ENCODE measurements around the gene SLC22A5. TPM values are rescaled to one million over a fixed set of nuclear protein-coding genes. Genes with fewer than 3 reads are reported as not detected.

Gene SLC22A5
- total RNA-seq, 1 donor from 2014 or later, result 0.81 TPM

GRCh38 chr5:132355140-132355765, 14.3 kb upstream of the SLC22A5 start:
- Mint-ChIP-seq H3K27me3 (ENCODE audit: unreplicated experiment) (no peaks in the 10 kb centered on the region), H3K4me3 (ENCODE audit: unreplicated experiment) (no peak overlapping the region), H3K27ac (ENCODE audit: unreplicated experiment) (no peak overlapping the region), H3K36me3 (ENCODE audit: unreplicated experiment) (no peaks in the 10 kb centered on the region), H3K4me1 (ENCODE audit: low read depth, unreplicated experiment) (no peaks in the 10 kb centered on the region), H3K9me3 (ENCODE audit: unreplicated experiment) (no peaks in the 10 kb centered on the region)
- DNase-seq, result no peak
- no peak for TF ChIP-seq CTCF (IDR thresholded peaks at IDR 0.05; ENCODE audit: partially characterized antibody, unreplicated experiment)

- no peaks in the 10 kb centered on the region for H3K9me3 Mint-ChIP-seq (ENCODE audit: unreplicated experiment)
- H3K36me3 Mint-ChIP-seq (ENCODE audit: unreplicated experiment), result no peaks in the 10 kb centered on the region
- no peak for DNase-seq
- H3K4me3 Mint-ChIP-seq (ENCODE audit: unreplicated experiment), result no peak overlapping the region
- no peaks in the 10 kb centered on the region for H3K4me1 Mint-ChIP-seq (ENCODE audit: low read depth, unreplicated experiment)
- no peak overlapping the region for H3K27ac Mint-ChIP-seq (ENCODE audit: unreplicated experiment)
- H3K27me3 Mint-ChIP-seq (ENCODE audit: unreplicated experiment), result peaks cover 3% of the 10 kb centered on the region
- TF ChIP-seq CTCF (IDR thresholded peaks at IDR 0.05; ENCODE audit: partially characterized antibody, unreplicated experiment), result no peak
These were observed 10.7 kb upstream of the SLC22A5 start for GRCh38 chr5:132358775-132359174.

- Mint-ChIP-seq H3K4me1 (ENCODE audit: low read depth, unreplicated experiment) (no peaks in the 10 kb centered on the region), H3K27ac (ENCODE audit: unreplicated experiment) (no peak overlapping the region), H3K4me3 (ENCODE audit: unreplicated experiment) (no peak overlapping the region), H3K36me3 (ENCODE audit: unreplicated experiment) (no peaks in the 10 kb centered on the region), H3K9me3 (ENCODE audit: unreplicated experiment) (no peaks in the 10 kb centered on the region), H3K27me3 (ENCODE audit: unreplicated experiment) (peaks cover 3% of the 10 kb centered on the region)
- no peak for DNase-seq
- TF ChIP-seq CTCF (IDR thresholded peaks at IDR 0.05; ENCODE audit: partially characterized antibody, unreplicated experiment), result no peak
These were observed 7.4 kb upstream of the SLC22A5 start for GRCh38 chr5:132362086-132362485.

- no peak for DNase-seq
- no peak for TF ChIP-seq CTCF (IDR thresholded peaks at IDR 0.05; ENCODE audit: partially characterized antibody, unreplicated experiment)
- no peaks in the 10 kb centered on the region for H3K4me1 Mint-ChIP-seq (ENCODE audit: low read depth, unreplicated experiment)
- no peaks in the 10 kb centered on the region for H3K36me3 Mint-ChIP-seq (ENCODE audit: unreplicated experiment)
- H3K27ac Mint-ChIP-seq (ENCODE audit: unreplicated experiment), result no peak overlapping the region
- no peak overlapping the region for H3K4me3 Mint-ChIP-seq (ENCODE audit: unreplicated experiment)
- no peaks in the 10 kb centered on the region for H3K9me3 Mint-ChIP-seq (ENCODE audit: unreplicated experiment)
- H3K27me3 Mint-ChIP-seq (ENCODE audit: unreplicated experiment), result peaks cover 3% of the 10 kb centered on the region
These were observed 5.9 kb upstream of the SLC22A5 start for GRCh38 chr5:132363431-132364112.

GRCh38 chr5:132364319-132364718, 5.2 kb upstream of the SLC22A5 start:
- Mint-ChIP-seq H3K4me3 (ENCODE audit: unreplicated experiment) (no peak overlapping the region), H3K4me1 (ENCODE audit: low read depth, unreplicated experiment) (peaks cover 2% of the 10 kb centered on the region), H3K9me3 (ENCODE audit: unreplicated experiment) (no peaks in the 10 kb centered on the region), H3K27ac (ENCODE audit: unreplicated experiment) (no peak overlapping the region), H3K36me3 (ENCODE audit: unreplicated experiment) (no peaks in the 10 kb centered on the region), H3K27me3 (ENCODE audit: unreplicated experiment) (peaks cover 3% of the 10 kb centered on the region)
- no peak for DNase-seq
- TF ChIP-seq CTCF (IDR thresholded peaks at IDR 0.05; ENCODE audit: partially characterized antibody, unreplicated experiment), result no peak
